NCI-H1092 treated with DMSO at 0.1 percent for 48 hours (cell line): ENCODE measurements around the gene AKAP6.

ENCODE experiments used
- DNase-seq: peaks from one replicate; lab custom pipeline; 2025; lab: John Stamatoyannopoulos, UW

AKAP6 gene

GRCh38 chr14:32584079-32584478 lies 255.0 kb downstream of the AKAP6 start:
- DNase-seq: no peak

- no peak for DNase-seq
Measured at GRCh38 chr14:32587461-32587860, 258.4 kb downstream of the AKAP6 start.

GRCh38 chr14:32588448-32589320 lies 259.6 kb downstream of the AKAP6 start:
- no peak for DNase-seq

GRCh38 chr14:32590157-32590556 lies 261.1 kb downstream of the AKAP6 start:
- no peak for DNase-seq

- no peak for DNase-seq
Measured at GRCh38 chr14:32593290-32593942, 264.3 kb downstream of the AKAP6 start.

- no peak for DNase-seq
Measured at GRCh38 chr14:32594766-32595165, 265.7 kb downstream of the AKAP6 start.

- no peak for DNase-seq
Measured at GRCh38 chr14:32595497-32595896, 266.4 kb downstream of the AKAP6 start.

GRCh38 chr14:32596390-32596789 lies 267.3 kb downstream of the AKAP6 start:
- DNase-seq: no peak

- DNase-seq: no peak
Measured at GRCh38 chr14:32597771-32598170, 268.7 kb downstream of the AKAP6 start.

- DNase-seq: no peak
Measured at GRCh38 chr14:32601069-32601468, 272.0 kb downstream of the AKAP6 start.

GRCh38 chr14:32601906-32602305 lies 272.8 kb downstream of the AKAP6 start:
- DNase-seq: no peak

- no peak for DNase-seq
Measured at GRCh38 chr14:32602699-32603098, 273.6 kb downstream of the AKAP6 start.

- no peak for DNase-seq
Measured at GRCh38 chr14:32603992-32604565, 275.0 kb downstream of the AKAP6 start.

- DNase-seq: no peak
Measured at GRCh38 chr14:32606301-32606700, 277.2 kb downstream of the AKAP6 start.

GRCh38 chr14:32607399-32607798 lies 278.3 kb downstream of the AKAP6 start:
- no peak for DNase-seq

- DNase-seq: no peak
Measured at GRCh38 chr14:32608857-32609256, 279.8 kb downstream of the AKAP6 start.

- no peak for DNase-seq
Measured at GRCh38 chr14:32609388-32609787, 280.3 kb downstream of the AKAP6 start.

GRCh38 chr14:32611752-32612151 lies 282.7 kb downstream of the AKAP6 start:
- DNase-seq: no peak

- no peak for DNase-seq
Measured at GRCh38 chr14:32618991-32619390, 289.9 kb downstream of the AKAP6 start.

- DNase-seq: no peak
Measured at GRCh38 chr14:32620303-32620702, 291.2 kb downstream of the AKAP6 start.

GRCh38 chr14:32620724-32621123 lies 291.6 kb downstream of the AKAP6 start:
- no peak for DNase-seq

- no peak for DNase-seq
Measured at GRCh38 chr14:32621585-32621984, 292.5 kb downstream of the AKAP6 start.

GRCh38 chr14:32622742-32623141 lies 293.6 kb downstream of the AKAP6 start:
- DNase-seq: no peak
